Mucosa of gallbladder (tissue), 1 donor: ENCODE results near the gene ZNF609. TPM values are rescaled to one million over a fixed set of nuclear protein-coding genes. Genes with fewer than 3 reads are reported as not detected.

ENCODE experiments used
- DNase-seq: peaks from one replicate; pipeline ENCODE4 v3.0.0-alpha.2; 2020; ENCODE audit warnings: low spot score
- total RNA-seq: library from RNA; stranded (reverse); gene quantifications from one replicate; pipeline ENCODE4 v1.2.1, GENCODE V29; 2021
- donor health status: DM: no; HTN: no; CAD: no.

ZNF609 gene
- total RNA-seq, 1 donor from 2014 or later: 36.3 TPM

DNA sequence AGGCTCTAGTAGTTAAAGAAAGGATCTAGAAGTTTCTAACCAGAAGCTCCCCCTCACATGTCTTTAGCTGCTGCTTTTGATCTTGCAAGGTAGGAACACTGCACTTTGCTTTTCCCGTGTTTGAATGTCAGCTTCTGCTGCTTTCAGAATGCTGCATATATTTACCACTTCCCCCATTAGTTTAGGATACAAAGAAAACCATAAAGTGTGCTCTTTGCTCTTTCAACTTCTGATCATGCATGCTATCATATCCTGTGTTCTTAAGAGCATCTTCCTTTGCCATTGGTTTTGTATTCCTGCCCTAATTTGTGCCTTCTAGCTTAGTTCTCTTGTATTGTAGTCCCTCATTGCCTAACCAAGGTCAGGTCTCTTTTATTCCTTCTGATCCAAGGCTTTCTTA is 43.3 kb downstream of the ZNF609 start:
- DNase-seq: no peak

DNA sequence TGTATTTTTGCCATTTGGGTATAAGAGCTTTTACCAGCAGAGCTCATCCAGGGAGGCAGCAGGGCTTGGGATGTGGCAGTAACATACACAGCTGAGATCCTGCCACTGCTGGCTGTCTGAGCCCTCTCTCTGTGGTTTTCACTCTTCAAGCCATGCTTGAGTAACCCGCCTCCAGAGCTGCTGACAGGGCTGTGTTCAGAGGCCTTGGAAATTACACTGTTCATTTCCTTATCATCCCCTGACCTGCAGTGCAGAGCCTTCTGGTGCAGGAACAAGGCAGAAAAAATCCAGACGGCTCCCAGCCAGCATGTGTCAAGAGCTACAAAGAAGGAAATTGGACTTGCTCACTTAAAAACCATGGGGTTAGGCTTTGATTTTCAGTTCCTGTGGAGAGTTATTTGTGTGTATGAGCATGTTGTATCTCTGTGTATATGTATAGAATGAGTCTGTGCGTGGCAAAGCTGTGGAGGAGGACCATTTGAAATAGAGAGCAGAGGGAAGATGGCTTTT is 47.0 kb downstream of the ZNF609 start:
- DNase-seq: peak; percentile 85

DNA sequence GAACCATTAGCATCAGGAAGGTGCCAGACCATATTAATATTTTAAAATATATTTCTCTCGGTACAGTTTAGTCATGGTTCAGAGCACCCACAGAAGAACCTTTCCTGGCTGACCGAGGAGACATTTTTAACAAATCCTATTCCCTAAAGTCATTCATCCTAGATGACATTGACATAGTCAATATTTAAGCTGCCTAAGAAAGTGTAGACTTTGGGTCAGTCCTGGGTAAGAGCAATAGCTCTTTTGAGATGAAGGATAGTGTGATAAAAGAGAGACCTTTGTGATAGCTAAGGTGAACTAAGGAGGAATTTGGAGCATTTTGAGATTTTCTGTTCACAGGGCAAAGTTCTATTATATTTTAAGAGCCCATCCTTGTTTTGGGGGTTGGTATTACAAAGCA is 47.5 kb downstream of the ZNF609 start:
- no peak for DNase-seq

DNA sequence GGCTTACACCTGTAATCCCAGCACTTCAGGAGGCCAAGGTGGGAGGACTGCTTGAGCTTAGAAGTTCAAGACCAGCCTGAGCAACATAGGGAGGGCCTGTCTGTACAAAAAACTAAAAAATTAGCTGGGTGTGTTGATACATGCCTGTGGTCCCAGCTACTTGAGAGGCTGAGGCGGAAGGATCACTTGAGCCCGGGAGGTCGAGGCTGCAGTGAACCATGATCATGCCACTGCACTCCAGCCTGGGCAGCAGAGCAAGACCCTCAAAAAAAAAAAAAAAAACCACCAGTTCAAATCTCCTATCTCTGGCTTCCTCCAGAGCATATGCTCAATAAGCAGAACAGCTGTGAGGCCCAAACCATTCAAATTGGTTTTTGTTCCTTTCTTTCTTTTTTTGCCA is 53.4 kb downstream of the ZNF609 start:
- no peak for DNase-seq

DNA sequence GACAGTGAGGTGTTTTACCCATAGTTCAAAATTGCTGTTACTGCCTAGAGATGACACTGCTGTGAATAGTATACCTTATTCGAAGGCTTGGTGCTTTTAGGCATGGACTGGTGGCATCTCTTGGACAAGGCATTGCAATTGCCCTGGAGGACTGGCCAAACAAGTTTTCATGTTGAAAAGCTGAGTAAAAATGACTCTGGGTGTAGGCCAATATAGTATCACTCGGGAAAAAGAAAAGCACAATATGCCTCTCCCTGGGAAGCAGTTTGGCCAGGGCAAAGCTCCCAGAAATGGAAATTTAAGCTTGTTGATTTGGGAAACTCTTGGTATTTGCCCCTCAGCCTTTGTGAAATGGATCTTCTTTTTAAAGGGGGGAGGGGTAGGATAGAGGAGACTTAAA is 54.8 kb downstream of the ZNF609 start:
- no peak for DNase-seq

DNA sequence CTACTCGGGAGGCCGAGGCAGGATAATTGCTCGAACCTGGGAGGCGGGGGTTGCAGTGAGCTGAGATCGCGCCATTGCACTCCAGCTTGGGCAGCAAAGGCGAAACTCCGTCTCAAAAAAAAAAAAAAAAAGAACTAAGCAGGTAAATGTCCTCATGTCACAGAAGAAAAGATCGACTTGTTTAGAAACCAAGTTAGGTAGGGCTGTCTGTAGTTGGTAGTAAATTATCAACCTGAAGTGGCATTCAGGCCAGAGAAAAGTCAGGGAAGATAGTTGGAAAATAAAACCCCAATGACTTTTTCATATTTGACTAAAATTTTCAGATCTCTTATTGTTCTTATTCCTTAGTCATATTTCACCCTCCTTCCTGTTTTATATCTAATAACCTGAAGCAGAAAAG is 55.4 kb downstream of the ZNF609 start:
- DNase-seq: no peak

DNA sequence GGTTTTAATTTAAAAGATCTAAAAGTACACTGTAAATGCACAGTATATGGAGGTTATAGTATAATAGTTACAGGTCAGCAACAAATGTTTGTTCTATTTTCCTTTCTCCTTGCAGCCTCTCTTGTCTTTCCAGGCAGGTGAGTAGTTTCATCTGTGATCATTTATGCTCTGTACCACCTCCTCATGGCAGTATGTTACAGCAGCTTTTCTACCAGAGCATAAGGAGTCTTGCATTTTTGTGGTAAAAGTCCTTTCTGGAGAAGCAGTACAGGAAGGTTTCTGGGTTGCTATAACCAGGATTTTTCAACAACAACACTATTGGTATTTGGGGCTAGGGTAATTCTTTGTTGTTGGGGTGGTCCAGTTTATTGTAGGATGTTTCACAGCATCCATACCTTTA is 59.5 kb downstream of the ZNF609 start:
- no peak for DNase-seq

DNA sequence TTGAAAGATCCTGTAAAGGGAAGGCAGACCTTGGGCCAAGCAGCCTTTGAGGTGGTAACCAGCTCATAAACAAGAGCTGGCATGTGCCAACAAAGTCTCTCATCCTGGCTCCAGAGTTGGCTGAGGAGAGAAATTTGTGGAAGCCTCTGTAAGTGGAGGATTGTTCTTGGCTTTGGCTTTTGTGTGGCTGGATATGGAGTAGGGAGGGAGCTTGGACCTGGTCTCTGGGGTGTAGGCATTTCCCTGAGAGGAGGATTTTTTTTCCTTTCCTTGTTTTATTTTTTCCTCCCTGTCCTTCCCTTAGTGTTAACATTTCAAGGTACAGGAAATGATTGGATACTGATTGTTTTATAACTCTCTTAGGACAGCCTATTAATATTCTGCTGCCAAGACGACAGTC is 60.8 kb downstream of the ZNF609 start:
- no peak for DNase-seq

DNA sequence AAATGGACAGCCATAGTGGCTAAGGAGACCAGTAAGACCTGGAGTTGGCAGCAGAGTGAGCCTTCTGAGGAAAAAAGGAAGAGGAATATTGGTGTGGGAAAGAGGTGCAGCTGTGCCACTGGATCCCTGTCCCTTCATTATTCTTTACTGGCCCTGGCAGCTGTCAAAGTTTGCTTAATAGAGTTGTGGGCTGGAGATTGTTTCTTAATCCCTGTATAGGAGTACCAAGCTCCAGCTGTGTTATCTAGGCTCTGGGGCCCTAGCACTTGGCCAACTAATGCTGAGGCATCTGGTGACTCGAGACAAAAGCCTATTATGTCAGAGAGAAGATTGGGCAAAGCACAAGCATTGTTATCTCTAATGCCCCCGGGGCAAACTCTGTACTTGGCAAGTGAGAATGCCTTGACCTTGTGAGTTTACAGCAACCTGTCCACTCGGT is 61.4 kb downstream of the ZNF609 start:
- peak; percentile 19 for DNase-seq

DNA sequence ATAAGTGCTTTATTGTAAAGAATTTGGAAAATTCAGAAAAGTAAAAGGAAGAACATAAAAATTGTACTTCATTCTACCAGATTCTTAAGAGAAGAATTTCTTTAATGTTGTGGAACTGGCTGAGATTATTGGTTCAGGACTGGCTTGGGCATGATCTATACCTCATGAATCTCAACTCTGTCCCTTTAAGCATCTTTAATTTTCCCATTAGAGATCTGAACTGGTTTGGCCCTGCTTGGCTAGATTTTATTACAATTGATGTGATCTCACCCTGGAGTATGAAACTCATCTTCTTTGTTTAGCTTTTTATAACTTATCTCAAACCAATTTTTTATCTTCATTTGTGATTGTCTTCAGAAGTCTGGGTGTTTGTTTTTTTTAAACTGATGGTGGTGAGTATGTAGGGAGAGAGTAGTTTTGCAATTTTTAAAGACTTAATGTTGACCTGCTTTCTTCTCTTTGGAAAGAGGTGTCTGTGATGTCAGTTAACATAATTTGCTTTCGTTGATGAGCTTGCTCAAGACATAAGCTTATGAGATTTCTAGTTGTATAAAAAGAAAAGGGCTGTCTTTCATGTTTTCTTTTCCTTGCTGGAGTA is 61.9 kb downstream of the ZNF609 start:
- DNase-seq: no peak

DNA sequence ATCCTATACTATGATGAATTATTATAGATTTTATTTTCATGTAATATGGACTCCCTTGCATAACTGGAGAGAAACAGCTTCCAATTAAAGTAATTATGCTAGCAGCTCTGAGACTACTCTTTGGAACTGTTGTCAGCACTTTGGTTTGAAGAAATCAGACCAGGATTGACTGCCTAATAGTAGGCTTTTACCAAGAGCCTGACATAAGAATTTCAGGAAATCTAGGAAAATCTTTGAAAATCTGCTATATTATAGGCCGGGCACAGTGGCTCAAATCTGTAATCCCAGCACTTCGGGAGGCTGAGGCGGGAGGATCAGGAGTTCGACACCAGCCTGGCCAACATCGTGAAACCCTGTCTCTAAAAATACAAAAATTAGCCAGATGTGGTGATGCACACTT is 62.9 kb downstream of the ZNF609 start:
- no peak for DNase-seq

DNA sequence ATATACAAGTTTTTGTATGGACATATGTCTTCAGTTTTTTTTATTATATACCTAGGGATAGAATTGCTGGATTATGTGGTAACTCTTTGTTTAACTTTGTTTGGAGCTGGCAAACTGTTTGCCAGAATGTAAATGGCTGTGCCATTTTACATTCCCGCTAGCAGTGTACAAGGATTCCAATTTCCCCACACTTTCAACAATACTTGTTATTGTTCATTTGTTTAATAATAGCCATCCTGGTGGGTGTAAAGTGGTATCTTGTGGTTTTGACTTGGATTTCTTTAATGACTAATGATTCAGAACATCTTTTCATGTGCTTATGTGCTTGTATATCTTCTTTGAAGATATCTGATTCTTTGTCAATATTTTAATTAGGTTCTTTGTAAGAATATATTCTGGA is 64.4 kb downstream of the ZNF609 start:
- no peak for DNase-seq

DNA sequence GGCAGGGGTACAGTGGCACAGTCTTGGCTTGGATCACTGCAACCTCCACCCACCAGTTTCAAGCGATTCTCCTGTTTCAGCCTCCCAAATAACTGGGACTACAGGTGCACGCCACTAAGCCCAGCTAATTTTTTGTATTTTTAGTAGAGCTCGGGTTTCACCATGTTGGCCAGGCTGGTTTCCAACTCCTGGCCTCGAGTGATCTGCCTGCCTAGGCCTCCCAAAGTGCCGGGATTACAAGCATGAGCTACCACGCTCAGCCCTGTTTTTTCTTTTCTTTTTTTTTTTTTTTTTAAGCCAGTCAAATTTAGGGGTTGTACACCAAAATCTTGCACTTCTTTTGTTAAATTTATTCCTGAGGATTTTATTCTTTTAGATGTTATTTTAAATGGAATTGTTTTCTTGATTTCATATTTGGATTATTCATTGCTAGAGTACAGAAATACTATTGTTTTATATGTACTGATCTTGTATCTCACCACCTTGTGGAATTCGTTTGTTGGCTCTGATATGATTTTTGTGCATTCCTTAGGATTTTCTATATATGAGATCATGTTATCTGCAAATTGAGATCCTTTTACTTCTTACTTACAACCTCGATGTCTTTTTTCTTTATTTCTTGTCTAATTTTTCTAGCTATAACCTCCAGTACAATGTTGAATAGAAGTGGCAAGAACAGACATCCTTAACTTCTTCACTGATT is 65.6 kb downstream of the ZNF609 start:
- no peak for DNase-seq

DNA sequence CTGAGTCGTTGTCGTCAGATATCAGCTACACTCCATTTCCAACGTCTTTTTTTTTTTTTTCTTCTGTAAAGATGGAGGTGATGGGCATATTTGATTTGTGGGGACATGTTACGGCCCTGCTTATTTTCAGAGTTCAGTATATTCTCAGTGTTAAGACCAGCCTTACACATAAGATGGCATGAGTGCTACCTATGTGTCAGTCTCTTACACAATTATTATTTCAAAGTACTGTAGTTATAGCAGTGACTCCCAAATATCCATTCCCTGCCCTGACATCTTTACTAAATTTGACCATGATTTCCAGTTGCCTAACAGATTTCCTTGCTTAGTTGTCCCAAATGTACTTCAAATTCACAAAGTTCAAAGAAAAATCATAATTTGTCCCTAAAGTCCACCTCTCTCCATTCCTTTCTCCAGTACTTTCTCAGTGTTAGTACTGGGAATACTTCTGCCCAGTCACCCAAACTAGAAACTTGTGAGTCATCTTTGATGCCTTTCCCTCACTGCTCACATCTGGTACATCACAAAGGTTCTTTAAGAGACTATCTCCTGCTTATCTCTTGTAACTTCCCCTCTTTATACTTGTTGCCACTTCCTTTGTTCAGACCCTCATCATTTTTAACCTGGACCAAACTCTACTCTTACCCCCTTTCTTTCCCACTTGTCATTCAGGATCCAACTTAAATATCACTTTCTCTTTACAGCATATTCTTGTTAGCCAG is 67.0 kb downstream of the ZNF609 start:
- DNase-seq: no peak

DNA sequence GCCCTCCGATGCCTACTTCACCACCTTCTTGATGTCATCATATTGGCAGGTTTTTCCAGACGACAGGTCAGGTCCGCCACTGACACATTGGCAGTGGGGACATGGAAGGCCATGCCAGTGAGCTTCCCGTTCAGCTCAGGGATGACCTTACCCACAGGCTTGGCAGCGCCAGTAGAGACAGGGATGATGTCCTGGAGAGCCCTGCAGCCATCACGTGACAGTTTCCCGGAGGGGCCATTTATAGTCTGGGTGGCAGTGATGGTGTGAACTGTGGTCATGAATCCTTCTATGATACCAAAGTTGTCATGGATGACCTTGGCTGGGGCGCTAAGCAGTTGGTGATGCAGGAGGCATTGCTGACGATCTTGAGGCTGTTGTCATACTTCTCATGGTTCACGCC is 68.5 kb downstream of the ZNF609 start:
- no peak for DNase-seq

DNA sequence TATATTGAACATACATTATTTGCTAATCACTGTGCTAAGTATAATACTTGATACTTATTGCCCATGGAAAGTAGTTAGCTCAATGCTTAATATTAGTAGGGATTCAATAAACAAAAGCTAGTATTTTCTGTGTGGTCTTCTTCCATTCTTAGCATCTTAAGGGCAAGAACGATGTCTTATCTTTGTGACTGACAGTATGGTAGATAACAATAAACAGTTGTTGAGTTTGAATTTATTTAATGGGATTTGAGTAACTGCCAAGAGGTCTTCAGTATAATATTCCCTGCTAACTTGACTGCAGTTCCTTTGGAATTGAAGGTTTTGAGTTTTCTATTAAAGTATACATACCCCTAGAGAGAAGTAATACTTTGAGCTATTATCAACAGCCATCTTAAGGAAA is 70.1 kb downstream of the ZNF609 start:
- no peak for DNase-seq

DNA sequence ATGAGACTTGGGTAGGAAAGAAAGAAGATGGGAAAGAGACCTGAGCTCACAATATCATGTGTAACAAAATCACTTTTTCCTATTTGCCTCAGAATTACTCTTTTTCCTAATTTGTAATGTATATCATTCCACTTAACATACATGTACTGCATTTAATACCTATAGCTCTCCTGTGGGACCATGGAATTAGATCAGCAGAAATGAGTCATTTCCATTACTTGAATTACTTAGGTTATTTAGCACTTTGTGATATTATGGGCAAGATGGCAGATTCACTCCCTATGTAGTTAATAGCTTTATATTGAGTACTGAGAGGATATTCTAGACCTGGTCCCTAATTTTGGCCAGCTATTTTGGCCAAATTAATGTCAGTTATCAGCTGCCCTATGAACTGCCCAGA is 70.5 kb downstream of the ZNF609 start:
- no peak for DNase-seq

DNA sequence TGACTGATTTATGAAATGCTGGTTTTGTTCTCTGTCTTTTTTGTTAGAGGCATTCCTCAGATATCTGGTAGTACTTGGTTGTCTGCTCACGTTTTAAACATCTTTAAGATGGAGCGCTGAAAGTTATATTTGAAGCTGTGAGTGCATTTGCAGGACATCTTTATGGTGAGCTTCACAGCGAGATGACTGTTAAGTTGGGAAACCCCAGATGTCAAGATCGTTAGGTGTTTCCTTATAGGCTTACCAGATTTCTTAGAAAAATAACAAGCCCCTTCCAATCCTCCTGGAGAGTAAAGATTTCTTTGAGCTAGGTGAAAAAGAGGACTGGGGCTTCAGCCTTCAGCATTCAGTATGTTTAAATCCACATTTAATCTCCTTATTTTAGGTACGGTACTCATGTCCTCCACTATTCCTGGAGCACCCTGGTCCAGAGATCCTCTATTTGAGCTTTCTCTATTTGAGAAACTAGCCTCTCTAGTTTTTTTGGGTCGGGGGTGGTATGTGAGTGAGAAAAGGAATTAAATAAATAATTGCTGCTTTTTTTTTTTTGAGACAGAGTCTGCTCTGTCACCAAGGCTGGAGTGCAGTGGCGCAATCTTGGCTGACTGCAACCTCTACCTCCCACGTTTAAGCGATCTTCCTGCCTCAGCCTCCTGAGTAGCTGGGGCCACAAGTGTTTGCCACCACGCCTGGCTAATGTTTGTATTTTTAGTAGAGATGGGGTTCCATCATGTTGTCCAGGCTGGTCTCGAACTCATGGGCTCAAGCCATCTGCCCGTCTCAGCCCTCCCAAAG is 72.3 kb downstream of the ZNF609 start:
- no peak for DNase-seq

DNA sequence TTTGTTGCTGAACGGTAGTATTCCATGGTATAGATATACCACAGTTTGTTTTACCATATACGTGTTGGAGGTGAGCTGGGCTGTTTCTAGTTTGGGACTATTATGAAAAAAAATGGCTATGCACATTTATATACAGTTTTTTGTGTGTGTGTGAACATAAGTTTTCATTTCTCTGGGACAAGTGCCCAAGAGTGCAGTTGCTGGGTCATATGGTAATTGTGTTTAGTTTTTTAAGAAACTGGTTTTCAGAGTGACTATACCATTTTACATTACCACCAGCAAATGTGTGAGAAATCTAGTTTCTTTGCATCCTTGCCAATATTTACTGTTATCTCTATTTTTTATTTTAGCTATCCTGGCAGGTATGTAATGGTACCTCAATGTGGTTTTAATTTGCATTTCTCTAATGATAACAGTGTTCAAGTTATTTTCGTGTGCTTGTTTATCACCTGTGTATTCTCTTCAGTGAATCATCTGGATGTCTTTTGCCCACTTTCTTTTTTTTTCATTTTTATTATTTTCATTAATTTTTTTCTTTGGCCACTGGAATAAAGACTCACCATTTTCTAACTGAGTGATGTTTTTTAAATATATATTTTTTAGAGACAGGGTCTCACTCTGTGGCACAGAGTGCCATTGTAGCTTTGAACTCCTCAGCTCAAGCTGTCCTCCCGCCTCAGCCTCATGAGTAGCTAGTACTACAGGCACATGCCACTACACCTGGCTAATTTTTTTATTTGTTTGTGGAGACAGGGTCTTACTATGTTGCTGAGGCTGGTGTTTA is 75.3 kb downstream of the ZNF609 start:
- no peak for DNase-seq

DNA sequence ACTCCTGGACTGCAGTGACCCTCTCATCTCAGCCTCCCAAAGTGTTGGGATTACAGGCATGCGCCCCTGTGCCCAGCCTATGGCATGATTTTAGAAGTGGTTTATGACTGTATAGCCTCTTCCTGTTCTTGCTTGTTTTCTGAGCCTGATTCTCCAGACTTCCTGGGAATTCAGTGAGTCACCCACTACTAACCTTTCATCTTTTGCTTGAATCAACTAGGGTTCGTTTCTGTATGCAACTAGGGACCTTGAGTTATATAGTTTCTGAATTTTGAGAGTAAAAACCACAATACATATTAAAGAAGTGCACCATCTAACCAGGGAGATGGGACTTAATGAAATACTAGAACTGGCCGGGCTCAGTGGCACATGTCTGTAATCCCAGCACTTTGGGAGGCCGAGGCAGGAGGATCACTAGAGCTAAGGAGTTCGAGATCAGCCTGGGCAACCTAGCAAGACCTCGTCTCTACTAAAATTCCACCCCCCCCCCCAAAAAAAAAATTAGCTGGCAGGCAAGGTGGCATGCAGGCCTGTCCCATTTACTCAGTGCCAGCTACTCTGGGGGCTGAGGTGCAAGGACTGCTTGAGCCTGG is 76.0 kb downstream of the ZNF609 start:
- DNase-seq: no peak

DNA sequence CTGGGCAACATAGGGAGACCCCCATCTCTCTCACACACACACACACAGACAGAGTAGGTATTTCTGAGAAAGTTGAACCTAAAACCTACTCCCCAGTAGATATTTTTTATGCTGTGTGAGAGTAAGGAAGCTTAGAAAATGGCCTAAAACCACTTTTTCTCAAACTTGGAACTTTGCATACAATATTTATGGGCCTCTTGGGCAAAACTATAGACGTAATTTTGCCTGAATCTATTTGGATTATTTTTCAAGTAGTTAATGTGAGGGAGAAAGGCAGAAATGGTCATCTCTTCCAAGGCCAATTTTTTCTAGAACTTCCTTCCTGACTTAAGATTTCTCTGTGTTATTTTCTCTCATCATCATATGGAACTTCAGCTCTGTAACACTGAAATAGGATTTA is 81.7 kb downstream of the ZNF609 start:
- no peak for DNase-seq
